Activated CD8-positive, alpha-beta memory T cell treated with anti-CD3 and anti-CD28 coated beads, Interleukin-2, amount 50 U/mL, for 24 hours (primary cell): ENCODE measurements around the gene FAM124B.
A peak's percentile ranks its signal among the peaks of the same experiment; 100 is the strongest.

ENCODE experiments used
- DNase-seq: peaks from one replicate; pipeline ENCODE4 v3.0.0-alpha.2; 2020; ENCODE audit errors: extremely low read depth

Gene FAM124B

DNA sequence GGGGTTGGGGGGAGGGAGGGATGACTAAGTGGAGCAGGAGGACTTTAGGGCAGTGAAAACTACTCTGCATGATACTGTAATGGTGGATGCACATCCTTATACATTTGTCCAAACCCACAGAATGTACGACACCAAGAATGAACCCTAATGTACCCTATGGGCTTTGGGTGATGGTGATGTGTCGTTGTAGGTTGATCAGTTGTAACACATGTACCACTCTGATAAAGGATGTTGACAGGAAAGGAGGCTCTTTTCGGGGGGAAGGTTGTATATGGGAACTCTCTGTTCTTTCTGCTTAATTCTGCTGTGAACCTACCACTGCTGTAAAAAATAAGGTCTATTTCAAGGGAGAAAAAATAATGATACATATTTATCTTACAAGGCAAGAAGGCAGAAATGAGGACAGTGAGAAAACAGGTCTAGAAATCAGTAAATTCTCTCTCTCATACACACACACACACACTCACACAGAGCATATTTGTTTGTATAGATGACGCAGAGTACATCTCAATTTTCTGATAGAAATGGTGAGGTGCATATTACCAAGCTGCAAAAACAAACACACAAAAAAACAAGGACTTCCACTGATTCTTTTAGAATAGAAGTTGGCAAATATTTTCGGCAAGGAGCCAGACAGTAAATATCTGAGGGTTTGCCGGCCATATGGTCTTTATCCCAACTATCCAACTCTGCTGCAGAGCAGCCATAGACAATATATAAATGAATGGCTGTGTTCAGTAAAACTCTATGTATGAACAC is 20.2 kb downstream of the FAM124B start:
- no peak for DNase-seq

DNA sequence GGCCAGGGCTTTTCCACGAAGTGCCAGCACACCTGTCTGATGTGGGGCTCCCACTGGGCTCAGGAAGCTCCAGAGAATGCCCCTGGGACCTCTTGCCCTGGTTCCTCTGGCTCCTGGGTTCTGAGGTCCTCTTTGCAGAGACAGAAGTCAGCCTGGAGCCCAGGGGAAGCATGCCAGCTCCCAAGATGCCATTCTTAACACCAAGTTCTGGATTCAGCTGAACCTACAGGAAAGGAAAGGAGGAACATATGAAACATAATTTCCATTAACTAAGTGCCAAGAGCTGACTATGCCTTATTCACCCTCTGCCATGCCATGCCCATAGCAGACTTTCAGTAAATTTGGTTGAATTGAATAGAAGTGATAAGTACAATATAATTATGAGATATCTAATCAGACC is 21.9 kb downstream of the FAM124B start:
- no peak for DNase-seq

DNA sequence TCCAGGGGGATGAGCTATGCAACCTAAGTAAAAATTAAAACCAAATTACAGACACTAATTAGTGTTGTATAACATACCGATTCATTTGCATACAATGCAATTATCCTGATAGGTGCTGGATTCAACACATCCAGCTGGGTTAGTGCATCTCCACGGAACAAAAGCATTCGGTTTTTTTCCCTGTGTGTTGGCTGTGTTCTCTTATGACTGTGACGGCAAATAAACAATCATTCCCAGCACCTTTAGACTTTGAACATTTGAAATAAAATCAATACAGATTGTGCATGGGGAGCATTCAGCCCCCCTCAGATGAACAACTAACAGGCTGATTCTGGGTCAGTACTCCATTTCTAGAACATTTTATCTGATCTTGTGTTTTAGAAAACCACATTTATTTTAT is 22.7 kb downstream of the FAM124B start:
- DNase-seq = no peak

DNA sequence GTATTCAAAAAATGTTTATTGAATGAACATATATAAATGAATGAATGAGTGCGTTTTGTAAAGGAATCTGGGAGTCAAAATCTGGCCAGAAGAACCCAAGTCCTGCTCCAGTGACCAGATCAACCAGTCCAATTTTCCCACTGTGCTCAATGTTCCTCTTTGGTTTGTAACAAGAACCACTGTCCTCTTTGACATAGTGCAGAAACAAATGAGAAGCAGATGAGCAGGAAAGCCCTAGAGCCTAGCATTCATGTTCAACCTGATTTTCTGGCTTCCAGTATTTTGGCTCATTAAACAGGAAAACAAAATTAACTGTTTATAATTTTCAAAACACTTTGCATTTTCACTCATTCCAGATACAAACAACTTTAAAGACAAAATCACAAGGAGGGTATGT is 23.2 kb downstream of the FAM124B start:
- DNase-seq = no peak

DNA sequence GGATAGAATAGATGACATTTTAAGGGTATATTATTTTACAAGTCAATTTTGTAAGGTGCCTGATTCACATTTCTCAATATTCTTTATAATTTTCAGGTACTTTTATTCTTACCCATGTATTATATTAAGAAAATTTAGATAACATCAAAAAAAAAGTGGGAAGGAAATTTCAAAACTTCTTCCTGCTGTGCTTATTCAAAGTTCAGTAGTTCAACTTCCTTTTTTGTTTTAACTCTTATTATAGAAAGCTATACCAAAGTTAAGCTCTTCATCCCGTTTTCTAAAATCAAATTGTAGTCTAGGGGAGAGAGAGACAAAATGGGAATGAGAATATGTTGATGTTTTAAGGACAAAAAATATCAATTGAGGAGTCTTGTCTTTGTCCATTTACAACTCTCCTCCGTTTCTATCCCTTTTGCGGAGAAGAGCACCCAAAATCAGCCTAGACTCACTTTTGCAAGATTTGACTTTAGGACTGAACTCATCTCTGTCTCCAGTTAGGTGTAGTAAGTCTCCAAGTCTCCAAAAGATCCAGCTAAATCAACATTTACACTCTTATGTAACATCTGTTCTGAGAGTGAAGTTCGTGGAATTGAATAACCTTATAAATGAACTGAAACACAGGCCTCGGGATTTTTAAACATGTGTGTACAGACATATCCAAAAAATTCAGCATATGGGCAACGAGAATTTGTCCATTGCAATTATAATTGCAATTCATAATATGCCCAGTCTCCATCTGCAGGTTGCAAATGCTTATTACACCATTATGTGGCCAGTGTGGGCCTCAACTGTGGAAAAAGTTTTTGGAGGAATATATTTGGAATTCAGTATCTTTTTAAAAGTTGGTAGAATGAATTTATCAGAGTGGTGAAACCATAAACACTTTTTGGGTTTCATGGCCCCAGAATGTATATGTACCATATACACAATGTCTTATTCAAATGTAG is 23.9 kb downstream of the FAM124B start:
- DNase-seq = no peak

DNA sequence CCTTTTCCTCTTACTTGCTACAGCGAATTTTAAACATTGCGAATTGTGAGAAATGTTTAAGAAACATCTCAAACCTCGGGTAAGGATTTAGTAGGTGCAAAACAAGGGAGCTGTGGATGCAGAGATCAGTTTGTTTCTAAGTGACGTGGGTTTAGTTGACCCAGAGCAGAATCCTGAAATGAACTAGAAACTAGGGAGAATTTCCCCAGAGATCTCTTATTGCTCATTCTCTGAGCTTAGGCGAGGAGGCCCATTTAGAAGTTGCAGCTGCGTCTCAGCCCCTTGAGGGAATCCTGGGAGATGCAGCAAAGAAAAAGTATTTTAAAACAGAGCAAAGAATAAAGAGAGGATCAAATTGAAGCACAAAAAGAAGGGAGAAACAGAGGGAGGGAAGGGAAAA is 29.3 kb downstream of the FAM124B start:
- DNase-seq = no peak

DNA sequence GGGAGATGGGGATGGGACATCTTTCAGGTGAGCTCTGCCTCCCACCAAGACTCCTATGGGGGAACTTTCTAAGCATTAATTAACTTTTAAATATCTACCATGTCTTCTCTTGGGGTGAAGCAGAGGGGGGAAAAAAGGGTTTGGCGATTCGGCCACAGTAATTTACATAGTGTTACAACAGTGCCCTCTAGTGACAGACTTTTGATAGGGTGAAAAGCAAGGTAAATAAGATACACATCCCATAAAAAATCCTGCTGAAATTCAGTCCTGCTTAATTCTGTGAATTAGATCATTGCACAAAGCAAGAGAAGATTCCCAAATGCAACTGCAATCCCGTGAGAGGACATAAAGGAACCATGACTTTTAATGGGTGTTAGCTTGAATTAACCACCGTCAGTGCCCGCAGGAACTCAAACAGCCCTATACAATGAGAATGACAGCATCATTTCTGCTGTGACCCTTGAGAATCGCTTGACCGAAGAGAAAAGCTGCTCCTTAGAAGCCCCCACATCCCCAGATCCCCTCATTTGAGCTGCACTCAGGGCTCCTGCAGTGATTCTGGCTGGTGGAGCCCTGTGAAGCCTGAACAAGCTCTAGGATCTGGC is 32.8 kb downstream of the FAM124B start:
- DNase-seq = no peak

DNA sequence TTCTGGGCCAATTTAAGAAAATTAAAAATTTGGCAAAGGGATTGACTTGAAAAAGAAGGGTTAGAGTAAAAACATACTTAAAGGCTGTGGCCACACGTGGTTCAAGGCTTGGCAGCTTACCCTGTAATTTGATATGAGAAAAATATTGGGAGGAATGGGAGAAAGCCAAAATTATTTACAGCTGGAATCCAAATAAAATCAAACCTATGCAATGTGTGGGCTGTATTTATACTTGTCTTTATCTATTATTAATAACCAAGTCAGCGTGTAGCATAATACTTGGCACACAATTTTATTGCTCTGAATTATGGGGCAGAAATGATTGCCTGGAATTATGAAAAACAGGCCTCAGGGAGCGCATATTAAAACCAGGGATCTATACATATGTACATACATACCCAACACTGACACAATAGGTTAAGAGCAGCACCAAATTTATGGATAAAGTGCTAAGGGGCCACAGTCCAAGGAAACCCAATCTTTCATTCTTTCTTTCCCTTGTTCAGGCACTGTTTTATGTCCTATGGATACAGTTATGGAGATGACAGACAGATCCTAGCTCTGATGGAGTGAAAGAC is 35.6 kb downstream of the FAM124B start:
- no peak for DNase-seq

DNA sequence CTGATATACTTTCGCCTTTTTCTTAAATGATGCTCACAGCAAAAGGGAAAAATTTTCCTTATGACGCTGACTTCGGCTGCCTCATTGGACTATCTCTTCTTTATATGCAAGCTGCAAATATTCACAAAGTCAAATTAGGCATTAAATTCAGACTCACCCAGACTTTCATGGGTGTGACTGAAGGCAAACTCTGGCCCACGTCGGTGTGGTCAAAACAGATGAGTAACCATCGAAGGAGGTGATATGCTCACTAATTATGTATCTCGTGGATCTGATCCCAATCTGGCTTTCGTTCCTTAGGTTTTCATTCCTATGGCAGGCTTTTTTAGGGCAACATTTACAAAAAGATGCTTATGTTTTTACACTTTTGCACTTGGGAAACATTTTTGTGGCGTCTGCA is 36.6 kb downstream of the FAM124B start:
- no peak for DNase-seq

DNA sequence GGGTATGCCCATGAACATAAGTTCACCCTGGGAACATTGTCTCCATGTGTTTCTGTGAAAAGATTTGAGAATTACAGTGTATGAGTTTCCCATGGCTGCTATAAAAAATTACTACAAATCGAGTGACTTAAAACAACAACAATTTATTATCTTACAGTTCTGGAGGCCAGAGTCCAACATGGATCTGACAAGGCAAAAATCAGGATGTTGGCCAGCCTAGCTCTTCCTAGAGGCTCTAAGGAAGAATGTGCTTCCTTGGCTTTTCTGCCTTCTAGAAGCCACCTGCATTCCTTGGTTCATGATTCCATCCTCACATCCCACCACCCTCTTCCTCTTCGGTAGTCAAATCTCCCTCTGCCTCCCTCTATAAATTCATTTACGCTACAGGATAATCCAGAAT is 38.6 kb downstream of the FAM124B start:
- DNase-seq = no peak

DNA sequence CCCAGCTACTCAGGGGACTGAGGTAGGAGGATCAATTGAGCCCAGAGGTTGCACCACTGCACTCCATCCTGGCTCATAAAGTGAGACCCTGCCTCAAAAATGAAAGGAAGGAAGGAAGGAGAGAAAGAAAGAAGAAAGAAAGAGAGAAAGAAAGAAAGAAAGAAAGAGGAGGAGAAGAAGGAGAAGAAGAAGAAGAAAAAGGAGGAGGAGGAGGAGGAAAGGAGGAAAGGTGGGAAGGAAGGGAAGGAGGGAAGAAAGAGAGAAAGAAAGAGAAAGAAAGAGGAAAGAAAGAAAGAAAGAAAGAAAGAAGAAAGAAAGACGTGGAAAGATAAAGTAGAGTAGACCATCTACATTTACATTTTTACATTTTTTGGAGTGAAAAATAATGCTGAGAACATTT is 39.8 kb downstream of the FAM124B start:
- DNase-seq = no peak

DNA sequence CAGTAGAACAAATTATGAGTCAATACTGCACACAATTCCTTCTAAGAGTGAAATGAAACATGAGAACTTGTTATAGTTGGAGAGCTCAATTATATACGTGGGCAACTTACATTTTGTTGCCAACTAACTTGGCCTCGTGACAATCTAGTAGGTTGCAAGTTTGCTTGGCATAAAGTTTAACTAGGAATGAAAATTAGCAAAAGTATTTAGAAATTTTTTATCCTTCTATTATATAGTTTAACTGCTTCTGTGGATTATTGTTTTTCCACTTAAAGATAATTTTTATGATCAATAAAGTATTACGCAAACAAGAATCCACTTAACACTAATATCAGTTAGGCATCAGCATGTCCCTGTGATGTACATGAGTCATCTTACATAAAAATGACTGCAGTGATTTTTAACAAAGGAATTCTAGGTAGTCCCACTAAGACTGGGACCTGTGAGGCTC is 41.1 kb downstream of the FAM124B start:
- no peak for DNase-seq

DNA sequence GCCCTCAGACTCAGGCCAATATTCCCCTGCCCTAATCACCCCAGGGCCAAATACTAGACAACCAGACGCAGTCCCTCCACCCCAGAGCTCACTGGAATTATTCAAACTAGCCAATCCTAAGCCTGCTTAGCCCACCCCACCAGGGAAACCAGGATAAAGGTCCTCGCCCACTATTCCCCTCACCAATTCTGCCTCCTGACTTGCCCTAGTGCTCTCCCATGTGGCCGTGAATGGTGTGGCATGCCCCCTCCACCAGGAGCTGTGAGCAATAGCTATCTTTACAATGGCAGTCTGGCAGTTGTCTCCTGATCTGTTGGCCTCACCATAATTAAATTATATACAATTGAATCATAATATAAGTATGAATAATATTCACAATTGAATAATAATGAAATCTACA is 42.3 kb downstream of the FAM124B start:
- DNase-seq = no peak

DNA sequence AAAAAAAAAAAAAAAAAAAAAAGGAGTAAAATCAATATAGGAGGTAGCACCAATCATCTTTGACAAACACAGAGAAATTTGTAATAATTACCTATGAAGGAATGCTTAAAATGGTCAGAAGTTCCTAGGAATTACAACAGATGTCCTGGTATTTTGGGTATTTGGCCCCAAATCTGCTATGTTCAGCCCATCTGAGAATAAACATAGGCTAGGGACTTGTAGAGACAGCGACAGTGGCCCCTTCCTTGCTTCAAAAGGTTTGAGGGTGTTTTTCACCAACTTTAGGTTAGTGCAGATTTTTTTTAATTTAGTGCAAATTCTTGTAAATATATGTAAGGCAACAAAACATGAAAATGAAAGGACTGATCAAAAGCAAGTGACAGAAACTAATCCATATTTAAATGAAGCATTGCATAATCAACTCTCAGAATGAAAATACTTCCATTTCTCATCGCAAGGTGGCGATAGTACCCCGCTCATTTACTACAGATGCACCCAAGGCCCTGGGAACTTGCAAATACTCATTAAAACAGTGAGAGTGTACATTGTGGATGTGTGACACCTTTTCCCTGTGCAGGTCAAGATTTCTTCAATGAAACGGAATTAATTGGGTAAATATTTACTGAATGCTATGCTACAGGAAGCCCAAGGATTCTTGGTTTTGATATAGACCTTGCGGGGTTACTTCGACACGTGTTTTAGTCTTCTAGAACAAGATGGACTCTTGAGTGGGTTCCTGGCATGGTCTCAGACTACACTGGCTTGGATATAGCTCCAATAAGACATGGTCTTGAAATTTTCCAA is 44.6 kb downstream of the FAM124B start:
- DNase-seq = peak; percentile 15

DNA sequence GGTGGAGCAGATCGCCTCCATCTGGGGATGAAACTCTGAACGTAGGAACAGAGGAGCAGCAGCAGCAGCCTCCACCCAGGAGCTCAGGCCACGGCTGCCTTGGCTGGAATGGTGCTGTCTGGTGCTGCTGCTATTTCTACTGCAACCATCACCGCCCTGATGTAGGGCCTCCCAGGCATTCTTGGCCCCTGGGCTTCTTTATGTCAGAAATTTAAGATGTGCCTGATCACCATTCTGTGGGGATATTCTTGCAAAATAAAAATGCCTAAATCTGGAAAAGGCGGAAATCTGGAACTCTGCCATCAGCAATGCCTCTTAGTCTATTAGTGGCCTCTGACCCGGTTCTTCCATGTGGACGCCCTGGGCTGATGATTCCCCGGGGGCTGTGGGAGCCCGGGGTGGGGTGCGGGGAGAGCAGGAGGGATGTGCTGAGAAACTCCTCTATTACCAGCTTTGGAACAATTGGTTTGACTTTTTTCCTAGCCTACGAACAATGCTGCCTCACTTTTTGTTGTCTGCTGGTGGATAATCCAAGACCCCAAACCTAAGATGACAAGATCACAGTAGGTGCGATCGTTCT is 47.2 kb downstream of the FAM124B start:
- DNase-seq = no peak

DNA sequence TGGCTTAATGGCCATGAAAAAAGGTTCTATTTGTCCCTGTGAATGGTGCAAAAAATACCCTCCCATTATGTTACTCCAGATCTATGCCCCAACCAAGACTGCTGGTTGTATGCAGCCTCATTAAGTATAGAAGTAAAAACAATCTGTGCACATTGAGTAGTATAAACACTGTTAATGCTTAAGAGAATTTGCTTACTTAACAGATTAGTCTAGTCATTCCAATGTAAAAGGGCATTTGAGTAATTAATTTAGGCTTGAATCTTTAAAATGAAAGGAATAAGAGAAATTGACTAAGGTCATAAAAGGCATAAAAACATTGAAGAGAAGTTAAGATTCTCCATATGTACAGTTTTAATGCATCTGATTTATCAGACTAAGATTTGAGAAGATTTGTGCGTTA is 51.2 kb downstream of the FAM124B start:
- DNase-seq = no peak

DNA sequence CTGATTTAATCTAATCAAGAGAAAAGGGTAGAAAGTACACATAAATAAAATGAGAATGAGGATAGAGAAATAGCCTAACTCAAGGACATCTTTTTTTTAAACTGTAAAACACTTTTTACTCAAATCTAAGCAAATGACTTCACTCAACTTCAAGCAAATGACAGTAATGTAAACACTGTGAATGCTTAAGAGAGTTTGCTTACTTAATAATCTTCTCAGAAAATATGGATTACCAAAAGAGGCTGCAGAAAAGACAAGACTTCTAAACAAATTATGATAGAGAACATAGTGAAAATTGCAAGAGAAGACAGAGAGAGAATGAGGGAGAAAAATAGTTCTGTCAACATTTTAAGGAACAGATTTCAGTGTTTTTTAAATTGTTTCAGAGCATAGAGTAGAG is 52.5 kb downstream of the FAM124B start:
- no peak for DNase-seq

DNA sequence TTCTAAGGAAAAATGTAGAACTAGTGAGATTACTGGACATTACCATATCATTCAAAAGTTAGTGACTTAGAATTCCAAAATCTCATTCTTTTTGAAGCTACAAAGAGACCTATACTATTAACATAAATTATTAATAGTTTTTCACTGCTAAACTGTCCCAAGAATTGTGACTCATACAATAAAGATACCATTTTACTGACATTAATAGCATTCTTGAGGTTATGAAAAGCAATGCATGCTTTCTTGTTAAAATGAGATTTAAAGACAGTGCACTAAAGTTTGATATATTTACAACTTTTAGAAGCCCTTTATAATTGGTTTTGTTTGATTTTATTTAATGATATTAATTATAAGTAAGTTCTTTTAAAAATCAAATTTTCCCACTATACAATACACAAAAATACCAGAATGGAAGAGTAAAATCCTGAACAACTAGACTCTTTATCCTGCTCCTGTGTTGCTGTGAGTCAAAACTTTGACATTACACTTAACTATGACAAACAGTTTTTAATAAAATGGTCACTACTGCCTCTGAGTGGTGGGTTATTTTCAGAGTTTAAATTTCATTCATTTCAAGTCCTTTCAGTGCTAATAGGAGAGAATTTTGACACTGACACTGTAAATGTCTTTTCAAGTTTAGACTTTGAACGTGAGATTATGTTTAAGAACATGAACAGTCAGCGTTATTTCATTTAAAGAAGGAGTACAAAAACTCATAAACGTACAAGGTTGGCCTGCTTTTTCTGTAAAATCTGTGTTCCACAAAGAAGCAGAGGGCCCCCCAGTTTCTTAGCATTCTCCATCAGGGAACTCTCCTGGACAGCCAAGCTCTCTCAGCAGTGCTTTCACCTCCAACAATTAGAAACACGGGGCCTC is 54.5 kb downstream of the FAM124B start:
- no peak for DNase-seq

DNA sequence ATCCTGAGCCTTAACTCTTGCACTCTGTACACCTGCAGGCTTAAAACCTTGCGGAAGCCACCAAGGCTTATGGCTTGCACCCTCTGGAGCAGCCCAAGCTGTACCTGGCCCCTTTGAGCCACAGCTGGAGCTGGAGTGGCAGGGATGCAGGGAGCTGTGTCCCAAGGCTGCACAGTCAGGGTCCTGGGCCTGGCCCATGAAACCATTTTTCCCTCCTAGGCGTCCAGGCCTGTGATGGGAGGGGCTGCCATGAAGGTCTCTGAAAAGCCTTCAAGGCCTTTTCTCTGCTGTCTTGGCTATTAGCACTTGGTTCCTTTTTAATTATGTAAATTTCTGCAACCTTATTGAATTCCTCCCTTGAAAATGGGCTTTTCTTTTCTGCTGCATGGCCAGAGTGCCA is 56.4 kb downstream of the FAM124B start:
- DNase-seq = no peak

DNA sequence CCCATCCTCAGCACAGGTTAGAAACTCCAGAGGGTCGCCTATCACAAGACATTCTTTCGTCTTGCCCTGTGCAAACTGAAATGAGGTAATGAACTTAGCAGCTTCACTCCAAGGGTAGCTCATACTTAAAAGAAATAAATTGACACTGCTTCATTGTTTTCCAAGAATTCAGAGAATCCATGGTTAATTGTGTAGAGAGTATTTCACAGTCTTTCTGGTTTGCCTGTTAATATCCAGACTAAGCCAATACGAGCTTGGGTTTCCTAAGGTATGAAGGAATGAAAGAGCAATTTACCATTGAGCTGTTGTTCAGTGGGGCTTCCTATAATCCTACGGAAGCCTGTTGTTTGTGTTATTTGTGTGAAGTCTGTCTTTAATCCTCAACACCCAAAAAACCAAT is 58.7 kb downstream of the FAM124B start:
- no peak for DNase-seq
